OCI-LY7 (cell line): ENCODE data around the gene FAM217A.

Experiments used
- EZH2phosphoT487 ChIP-seq: fragments of 200-600 bp; sonication (generic); IDR thresholded peaks from 2 replicates; pipeline ENCODE4 v1.6.1; 2018; ENCODE audit warnings: low read depth, borderline replicate concordance, mild to moderate bottlenecking, mixed run types, antibody characterized with exemption, low read length, moderate library complexity, mixed read lengths
- TF ChIP-seq, protein P1 (sequence below): fragments of 200-600 bp; sonication (generic); conservative IDR thresholded peaks from 2 replicates; pipeline ENCODE4 v1.5.1; 2014; ENCODE audit warnings: mild to moderate bottlenecking, antibody characterized with exemption, low read length, moderate library complexity, mixed read lengths

DNA sequence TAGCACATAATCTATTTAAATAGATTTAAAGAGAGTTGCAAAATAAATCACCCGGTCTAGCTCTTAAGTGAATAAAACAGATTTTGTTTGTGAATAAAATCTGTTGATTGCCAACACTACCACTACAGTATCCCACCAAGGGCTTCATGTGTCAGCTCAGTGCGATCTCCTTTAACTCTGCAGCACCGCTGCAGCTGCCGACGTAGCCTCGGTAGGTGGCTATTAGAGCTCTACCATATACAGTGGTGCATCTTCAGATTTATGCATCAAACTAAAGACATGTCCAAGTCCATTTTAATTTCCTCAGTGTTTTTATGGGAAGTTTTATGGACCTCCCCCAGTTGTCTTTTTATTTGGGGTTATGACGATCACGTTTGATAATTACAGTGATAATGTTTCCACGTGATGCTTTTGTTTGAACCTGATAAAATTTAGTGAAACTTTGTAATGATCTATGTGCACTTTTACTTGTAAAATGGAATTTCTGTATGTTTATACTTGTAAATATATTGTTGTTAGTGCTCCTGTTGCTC lies 29.7 kb upstream of the FAM217A start:
- TF ChIP-seq, protein P1, sequence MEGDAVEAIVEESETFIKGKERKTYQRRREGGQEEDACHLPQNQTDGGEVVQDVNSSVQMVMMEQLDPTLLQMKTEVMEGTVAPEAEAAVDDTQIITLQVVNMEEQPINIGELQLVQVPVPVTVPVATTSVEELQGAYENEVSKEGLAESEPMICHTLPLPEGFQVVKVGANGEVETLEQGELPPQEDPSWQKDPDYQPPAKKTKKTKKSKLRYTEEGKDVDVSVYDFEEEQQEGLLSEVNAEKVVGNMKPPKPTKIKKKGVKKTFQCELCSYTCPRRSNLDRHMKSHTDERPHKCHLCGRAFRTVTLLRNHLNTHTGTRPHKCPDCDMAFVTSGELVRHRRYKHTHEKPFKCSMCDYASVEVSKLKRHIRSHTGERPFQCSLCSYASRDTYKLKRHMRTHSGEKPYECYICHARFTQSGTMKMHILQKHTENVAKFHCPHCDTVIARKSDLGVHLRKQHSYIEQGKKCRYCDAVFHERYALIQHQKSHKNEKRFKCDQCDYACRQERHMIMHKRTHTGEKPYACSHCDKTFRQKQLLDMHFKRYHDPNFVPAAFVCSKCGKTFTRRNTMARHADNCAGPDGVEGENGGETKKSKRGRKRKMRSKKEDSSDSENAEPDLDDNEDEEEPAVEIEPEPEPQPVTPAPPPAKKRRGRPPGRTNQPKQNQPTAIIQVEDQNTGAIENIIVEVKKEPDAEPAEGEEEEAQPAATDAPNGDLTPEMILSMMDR = no peak
- no peak for TF ChIP-seq EZH2phosphoT487
